HepG2 (cell line): ENCODE results near the gene RSPRY1. TPM values are rescaled to one million over a fixed set of nuclear protein-coding genes. Genes with fewer than 3 reads are reported as not detected.

Experiments
- ATAC-seq: fragments of 200-7000 bp; cut with Tn5 transposase; 3 replicates; pipeline ENCODE4 v1.9.1; 2020; ENCODE audit warnings: mild to moderate bottlenecking, moderate library complexity
- BruUV-seq: library from RNA; stranded (reverse); fragments of 400-500 nt; replicated peaks from 2 replicates; lab custom pipeline; 2021; lab: Mats Ljungman, UMichigan
- CTCF ChIA-PET: fragments of 300-600 bp; formaldehyde crosslinking; extraction: SDS; loops from one replicate; lab custom pipeline; 2021; ENCODE audit warnings: low total read pairs, inconsistent platforms, low intra/inter-chr PET ratio; lab: Yijun Ruan, JAX
- POLR2A ChIA-PET: fragments of 350-600 bp; sonication (Branson Sonifier 250); formaldehyde crosslinking; loops from one replicate; lab custom pipeline; 2020; ENCODE audit warnings: antibody characterized with exemption, inconsistent platforms; lab: Yijun Ruan, JAX
- DNase-seq: peaks from one replicate; pipeline ENCODE4 v3.0.0-alpha.2; 2015; ENCODE audit warnings: low spot score
- FAIRE-seq: peaks from 3 replicates; lab custom pipeline; 2011; peaks lifted over from hg19 to GRCh38; lab: Jason Lieb, UNC
- H2AFZ ChIP-seq: one replicate; pipeline ENCODE4 v1.6.1; 2011; ENCODE audit warnings: low read length, inconsistent platforms
- H3K27ac ChIP-seq: fragments of 300-600 bp; 3 replicates; pipeline ENCODE4 v1.8.0; 2011; ENCODE audit warnings: mixed run types, mild to moderate bottlenecking, mixed read lengths, low read length, inconsistent platforms; ENCODE audit not compliant: insufficient read depth; ENCODE audit errors: extremely low read length
- H3K27me3 ChIP-seq, 2 experiments: fragments of 200-600 bp in 1 of 2; 2 replicates in 1 of 2; 3 replicates in 1 of 2; pipeline versions ENCODE4 v1.6.0 to v1.8.0; 2011; ENCODE audit warnings: low read length in 2 of 2, mild to moderate bottlenecking in 2 of 2, moderate library complexity in 2 of 2, inconsistent platforms in 1 of 2; ENCODE audit not compliant: insufficient read depth in 2 of 2, control insufficient read depth in 1 of 2
- H3K36me3 ChIP-seq, 2 experiments: fragments of 200-600 bp in 1 of 2; replicated peaks in 1 of 2; 2 replicates in 1 of 2; 3 replicates in 1 of 2; pipeline versions ENCODE4 v1.5.1 to v1.8.0; 2011; ENCODE audit warnings: low read length in 2 of 2, inconsistent platforms in 1 of 2; ENCODE audit not compliant: insufficient read depth in 2 of 2, control insufficient read depth in 1 of 2
- H3K4me1 ChIP-seq: 2 replicates; pipeline ENCODE4 v1.5.1; 2012; ENCODE audit warnings: low read length, inconsistent platforms; ENCODE audit not compliant: insufficient read depth
- H3K4me2 ChIP-seq: 2 replicates; pipeline ENCODE4 v1.6.0; 2011; ENCODE audit warnings: low read depth, low read length, inconsistent platforms
- H3K4me3 ChIP-seq, 3 experiments: fragments of 200-600 bp in 1 of 3; sonication (generic), shearing (Covaris generic) in 1 of 3; replicated peaks in 1 of 3; 2 replicates each; pipeline ENCODE4 v1.5.1; 2011 to 2016; ENCODE audit warnings: low read length in 3 of 3, inconsistent platforms in 2 of 3, low read depth in 2 of 3, mild to moderate bottlenecking in 2 of 3, control low read depth in 1 of 3, mixed read lengths in 1 of 3; ENCODE audit not compliant: insufficient read depth in 1 of 3
- H3K79me2 ChIP-seq: one replicate; pipeline ENCODE4 v1.6.1; 2011; ENCODE audit warnings: low read length, inconsistent platforms; ENCODE audit not compliant: insufficient read depth
- H3K9ac ChIP-seq: 2 replicates; pipeline ENCODE4 v1.6.0; 2011; ENCODE audit warnings: mild to moderate bottlenecking, low read depth, low read length, inconsistent platforms; ENCODE audit not compliant: insufficient read depth
- H3K9me3 ChIP-seq: 2 replicates; pipeline ENCODE4 v1.5.1; 2012; ENCODE audit warnings: mild to moderate bottlenecking, low read length
- H4K20me1 ChIP-seq: 2 replicates; pipeline ENCODE4 v1.6.0; 2011; ENCODE audit warnings: inconsistent platforms, mild to moderate bottlenecking, low read length, moderate library complexity; ENCODE audit not compliant: insufficient read depth
- ARHGAP35 ChIP-seq: sonication (generic); formaldehyde crosslinking; IDR thresholded peaks from 2 replicates; pipeline ENCODE4 v1.9.0; 2022; ENCODE audit warnings: mild to moderate bottlenecking, inconsistent platforms, moderate library complexity, missing genetic modification reagents, borderline replicate concordance
- EHMT2 ChIP-seq: fragments of 200-600 bp; sonication (generic); IDR thresholded peaks from 2 replicates; pipeline ENCODE4 v1.7.0; 2017; ENCODE audit warnings: antibody characterized with exemption, low read depth, low read length, borderline replicate concordance
- KLF13 ChIP-seq: sonication (generic); formaldehyde crosslinking; IDR thresholded peaks from 2 replicates; pipeline ENCODE4 v1.4.0; 2020; ENCODE audit warnings: mild to moderate bottlenecking, missing genetic modification reagents
- RAD21 ChIP-seq: fragments of 450-650 bp; formaldehyde crosslinking; IDR thresholded peaks from 2 replicates; pipeline ENCODE4 v1.5.0; 2020; ENCODE audit warnings: mild to moderate bottlenecking
- SMYD3 ChIP-seq: sonication (generic); formaldehyde crosslinking; IDR thresholded peaks from 2 replicates; pipeline ENCODE4 v1.8.1; 2023; ENCODE audit warnings: mild to moderate bottlenecking, missing genetic modification reagents
- SP140L ChIP-seq: sonication (generic); formaldehyde crosslinking; IDR thresholded peaks from 2 replicates; pipeline ENCODE4 v1.4.0; 2020; ENCODE audit warnings: missing genetic modification reagents, borderline replicate concordance
- SPEN ChIP-seq: sonication (generic); formaldehyde crosslinking; IDR thresholded peaks from 2 replicates; pipeline ENCODE4 v1.5.1; 2020; ENCODE audit warnings: low read depth, mild to moderate bottlenecking, missing genetic modification reagents
- ZNF143 ChIP-seq: sonication (generic); formaldehyde crosslinking; IDR thresholded peaks from 2 replicates; pipeline ENCODE4 v1.4.0; 2020; ENCODE audit warnings: missing genetic modification reagents
- ZNF264 ChIP-seq: sonication (generic); formaldehyde crosslinking; IDR thresholded peaks from 2 replicates; pipeline ENCODE4 v1.4.0; 2020; ENCODE audit warnings: missing genetic modification reagents
- ZNF3 ChIP-seq: IDR thresholded peaks from 2 replicates; pipeline ENCODE4 v1.7.0; 2017; ENCODE audit warnings: inconsistent platforms
- ZNF652 ChIP-seq: IDR thresholded peaks from 2 replicates; pipeline ENCODE4 v1.6.1; 2016; ENCODE audit warnings: low read depth, borderline replicate concordance
- ZNF709 ChIP-seq: sonication (generic); formaldehyde crosslinking; IDR thresholded peaks from 2 replicates; pipeline ENCODE4 v1.5.0; 2020; ENCODE audit warnings: mild to moderate bottlenecking, missing genetic modification reagents
- WGBS: methylation state at CpG from one replicate; pipeline ENCODE4 v1.1.6; 2017; ENCODE audit warnings: low lambda C conversion rate; 5-methylcytosine and 5-hydroxymethylcytosine counted together
- in situ Hi-C: cut with HindIII; loops from 2 replicates; pipeline ENCODE4 v1.10.0; 2017; ENCODE audit warnings: low pct_unique_long_range_greater_than_20kb; ENCODE audit not compliant: extremely low pct_ligation_motif_present
- intact Hi-C: fragments of 100-400 bp; cut with micrococcal nuclease; formaldehyde crosslinking; loops from one replicate; pipeline ENCODE4 v1.10.0; 2022; ENCODE audit not compliant: unreplicated experiment
- polyA plus RNA-seq, 8 experiments: library from polyadenylated mRNA; depleted of rRNA in 3 of 8; stranded (reverse) in 7 of 8; unstranded in 1 of 8; fragments of >200 nt; fragmentation: Illumina TruSeq in 4 of 8; extraction: Trizol in 4 of 8; gene quantifications; 2 replicates each; pipeline versions ENCODE4 v1.2.1 to v1.2.3, GENCODE V29; 2011 to 2016; ENCODE audit warnings: low read depth in 4 of 8, missing spikeins in 1 of 8, mixed read lengths in 1 of 8; ENCODE audit not compliant: insufficient read depth in 1 of 8
- total RNA-seq, 5 experiments: library from RNA; depleted of rRNA; stranded (reverse); fragments of >200 nt; fragmentation: Illumina TruSeq; extraction: Trizol; gene quantifications; 2 replicates each; pipeline ENCODE4 v1.2.3, GENCODE V29; 2016; ENCODE audit warnings: low read depth in 1 of 5
- TF ChIP-seq, protein P1 (sequence below): sonication (generic); formaldehyde crosslinking; IDR thresholded peaks from 2 replicates; pipeline ENCODE4 v1.9.0; 2021; ENCODE audit warnings: missing genetic modification reagents, mild to moderate bottlenecking, borderline replicate concordance
- TF ChIP-seq, protein P2 (sequence below): sonication (generic); formaldehyde crosslinking; IDR thresholded peaks from 2 replicates; pipeline ENCODE4 v1.4.0; 2020; ENCODE audit warnings: missing genetic modification reagents, borderline replicate concordance

The RSPRY1 gene
- total and polyA plus RNA-seq, 2 of the 13 experiments (the other 11 are each of a cell fraction or from before 2014, with no cell fraction given), result 53.4 to 61.0 TPM

DNA sequence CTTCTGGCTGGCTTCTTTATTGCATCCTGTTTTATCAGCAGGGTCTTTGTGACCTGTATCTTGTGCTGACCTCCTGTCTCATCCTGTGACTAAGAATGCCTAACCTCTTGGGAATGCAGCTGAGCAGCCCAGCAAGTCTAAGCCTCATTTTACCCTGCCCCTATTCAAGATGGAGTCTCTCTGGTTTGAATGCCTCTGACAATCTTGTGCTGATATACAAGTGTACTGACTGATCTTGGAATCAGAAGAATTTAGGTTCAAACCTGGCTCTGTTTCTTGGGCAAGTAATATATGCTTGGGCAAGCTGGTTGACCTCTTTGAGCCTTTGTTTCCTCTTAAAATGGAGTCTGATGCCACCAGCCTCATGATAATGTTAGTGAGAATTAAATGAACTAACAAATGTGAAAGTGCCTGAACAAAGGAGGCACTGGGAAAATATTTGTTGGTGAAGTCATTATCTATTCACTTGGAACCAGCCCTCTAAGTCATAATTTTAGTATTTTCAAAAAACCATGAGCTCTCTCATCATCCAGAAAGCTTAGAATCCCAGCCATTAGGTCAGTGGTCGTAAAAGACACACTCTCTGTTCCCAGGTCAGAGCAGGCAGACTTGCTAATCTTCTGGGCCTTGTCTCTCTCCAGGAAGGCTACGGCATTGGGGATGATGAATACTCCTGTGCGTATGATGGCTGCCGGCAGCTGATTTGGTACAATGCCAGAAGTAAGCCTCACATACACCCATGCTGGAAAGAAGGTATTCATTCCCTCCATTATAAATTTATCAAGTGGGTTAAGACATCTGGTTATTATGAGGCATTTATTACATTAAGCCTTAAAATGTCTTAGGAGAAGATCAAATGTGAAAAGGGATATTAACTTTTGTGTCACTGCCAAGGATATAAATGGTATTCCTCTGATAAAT lies 40.8 kb downstream of the RSPRY1 start:
- DNase-seq (no peak), ATAC-seq (no peak), FAIRE-seq (no peak)
- POLR2A ChIA-PET, result no interaction called here
- CTCF ChIA-PET, result no interaction called here
- Histone ChIP-seq H3K36me3 (peaks cover 41 to 91% of the 10 kb centered on the region in 2 experiments), H4K20me1 (no peaks in the 10 kb centered on the region), H3K4me2 (no peak overlapping the region), H3K27me3 (no peaks in the 10 kb centered on the region), H3K4me1 (no peaks in the 10 kb centered on the region), H3K9me3 (no peaks in the 10 kb centered on the region), H2AFZ (no peak overlapping the region), H3K27ac (no peak overlapping the region), H3K4me3 (no peak overlapping the region), H3K79me2 (no peaks in the 10 kb centered on the region), H3K9ac (no peak overlapping the region)
- 92% methylated on average over 4 of the region's 4 CpGs for WGBS
- intact Hi-C loops, result no loop called here
- BruUV-seq, result no TSS peak
- TF ChIP-seq SMYD3 (CRISPR knock-in tag), result no peak
- no peak for TF ChIP-seq ZNF709 (CRISPR knock-in tag)
- no peak for TF ChIP-seq ARHGAP35
- TF ChIP-seq EHMT2, result no peak
- no peak for TF ChIP-seq ZNF652
- TF ChIP-seq ZNF3, result no peak
- TF ChIP-seq SPEN (CRISPR knock-in tag), result no peak
- in situ Hi-C loops, result no loop called here

DNA sequence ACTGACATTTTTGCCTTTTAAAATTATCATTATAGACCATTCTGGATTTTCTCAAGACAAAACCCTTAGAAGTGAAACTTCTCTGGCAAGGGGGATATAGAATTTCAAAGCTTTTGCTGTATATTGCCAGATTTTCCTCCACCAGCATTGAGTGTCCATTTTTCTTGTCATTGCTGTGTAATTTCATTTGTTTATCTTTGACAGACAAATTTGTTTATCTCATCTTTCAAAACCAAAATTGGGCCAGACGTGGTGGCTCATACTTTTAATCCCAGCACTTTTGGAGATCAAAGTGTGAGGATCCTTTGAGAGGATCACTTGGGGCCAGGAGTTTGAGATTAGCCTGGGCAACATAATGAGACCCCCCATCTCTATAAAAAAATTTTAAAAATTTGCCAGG lies 43.0 kb downstream of the RSPRY1 start:
- H4K20me1 ChIP-seq, result no peaks in the 10 kb centered on the region
- in situ Hi-C loops, result no loop called here
- H3K36me3 ChIP-seq, result peaks cover 46 to 91% of the 10 kb centered on the region in 2 experiments
- H3K27ac ChIP-seq, result no peak overlapping the region
- no peak for DNase-seq
- H3K4me2 ChIP-seq, result no peak overlapping the region
- no peaks in the 10 kb centered on the region for H3K79me2 ChIP-seq
- no peak overlapping the region for H2AFZ ChIP-seq
- intact Hi-C loops, result no loop called here
- ChIA-PET POLR2A (no interaction called here), CTCF (no interaction called here)
- BruUV-seq, result no TSS peak
- H3K9ac ChIP-seq, result no peak overlapping the region
- WGBS, result 92% methylated on average over 1 of the region's 1 CpG
- no peak for ATAC-seq
- H3K4me1 ChIP-seq, result no peaks in the 10 kb centered on the region
- no peak overlapping the region for H3K4me3 ChIP-seq
- H3K9me3 ChIP-seq, result no peaks in the 10 kb centered on the region
- FAIRE-seq, result no peak
- H3K27me3 ChIP-seq, result no peaks in the 10 kb centered on the region
- no peak for TF ChIP-seq RAD21
- TF ChIP-seq, protein P1, sequence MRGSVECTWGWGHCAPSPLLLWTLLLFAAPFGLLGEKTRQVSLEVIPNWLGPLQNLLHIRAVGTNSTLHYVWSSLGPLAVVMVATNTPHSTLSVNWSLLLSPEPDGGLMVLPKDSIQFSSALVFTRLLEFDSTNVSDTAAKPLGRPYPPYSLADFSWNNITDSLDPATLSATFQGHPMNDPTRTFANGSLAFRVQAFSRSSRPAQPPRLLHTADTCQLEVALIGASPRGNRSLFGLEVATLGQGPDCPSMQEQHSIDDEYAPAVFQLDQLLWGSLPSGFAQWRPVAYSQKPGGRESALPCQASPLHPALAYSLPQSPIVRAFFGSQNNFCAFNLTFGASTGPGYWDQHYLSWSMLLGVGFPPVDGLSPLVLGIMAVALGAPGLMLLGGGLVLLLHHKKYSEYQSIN (CRISPR knock-in tag), result no peak
- TF ChIP-seq KLF13 (CRISPR knock-in tag), result no peak
- no peak for TF ChIP-seq SP140L (CRISPR knock-in tag)
- TF ChIP-seq ZNF143 (CRISPR knock-in tag), result no peak
- TF ChIP-seq ZNF264 (CRISPR knock-in tag), result no peak
- TF ChIP-seq, protein P2, sequence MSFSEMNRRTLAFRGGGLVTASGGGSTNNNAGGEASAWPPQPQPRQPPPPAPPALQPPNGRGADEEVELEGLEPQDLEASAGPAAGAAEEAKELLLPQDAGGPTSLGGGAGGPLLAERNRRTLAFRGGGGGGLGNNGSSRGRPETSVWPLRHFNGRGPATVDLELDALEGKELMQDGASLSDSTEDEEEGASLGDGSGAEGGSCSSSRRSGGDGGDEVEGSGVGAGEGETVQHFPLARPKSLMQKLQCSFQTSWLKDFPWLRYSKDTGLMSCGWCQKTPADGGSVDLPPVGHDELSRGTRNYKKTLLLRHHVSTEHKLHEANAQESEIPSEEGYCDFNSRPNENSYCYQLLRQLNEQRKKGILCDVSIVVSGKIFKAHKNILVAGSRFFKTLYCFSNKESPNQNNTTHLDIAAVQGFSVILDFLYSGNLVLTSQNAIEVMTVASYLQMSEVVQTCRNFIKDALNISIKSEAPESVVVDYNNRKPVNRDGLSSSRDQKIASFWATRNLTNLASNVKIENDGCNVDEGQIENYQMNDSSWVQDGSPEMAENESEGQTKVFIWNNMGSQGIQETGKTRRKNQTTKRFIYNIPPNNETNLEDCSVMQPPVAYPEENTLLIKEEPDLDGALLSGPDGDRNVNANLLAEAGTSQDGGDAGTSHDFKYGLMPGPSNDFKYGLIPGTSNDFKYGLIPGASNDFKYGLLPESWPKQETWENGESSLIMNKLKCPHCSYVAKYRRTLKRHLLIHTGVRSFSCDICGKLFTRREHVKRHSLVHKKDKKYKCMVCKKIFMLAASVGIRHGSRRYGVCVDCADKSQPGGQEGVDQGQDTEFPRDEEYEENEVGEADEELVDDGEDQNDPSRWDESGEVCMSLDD (CRISPR knock-in tag), result no peak
